GM10847 (cell line): ENCODE data around the gene HIVEP2.

ENCODE experiments used
- POLR2A ChIP-seq: IDR thresholded peaks from 2 replicates; pipeline ENCODE4 v1.6.1; 2011; ENCODE audit not compliant: insufficient read length; ENCODE audit errors: extremely low read depth

HIVEP2 gene

GRCh38 chr6:142763205-142763604, 181.8 kb downstream of the HIVEP2 start:
- no peak for TF ChIP-seq POLR2A

GRCh38 chr6:142761756-142762155, 183.2 kb downstream of the HIVEP2 start:
- TF ChIP-seq POLR2A: no peak

GRCh38 chr6:142760152-142760551, 184.8 kb downstream of the HIVEP2 start:
- TF ChIP-seq POLR2A: no peak

GRCh38 chr6:142758629-142759025, 186.3 kb downstream of the HIVEP2 start:
- TF ChIP-seq POLR2A: no peak

GRCh38 chr6:142757852-142758628, 186.9 kb downstream of the HIVEP2 start:
- no peak for TF ChIP-seq POLR2A

- no peak for TF ChIP-seq POLR2A
These were observed 188.8 kb downstream of the HIVEP2 start for GRCh38 chr6:142756215-142756630.

GRCh38 chr6:142753196-142753595, 191.8 kb downstream of the HIVEP2 start:
- no peak for TF ChIP-seq POLR2A

GRCh38 chr6:142752348-142752747, 192.6 kb downstream of the HIVEP2 start:
- no peak for TF ChIP-seq POLR2A

- TF ChIP-seq POLR2A: no peak
These were observed 193.5 kb downstream of the HIVEP2 start for GRCh38 chr6:142751452-142751851.

- TF ChIP-seq POLR2A: no peak
These were observed 194.0 kb downstream of the HIVEP2 start for GRCh38 chr6:142750998-142751397.

GRCh38 chr6:142749556-142749955, 195.4 kb downstream of the HIVEP2 start:
- TF ChIP-seq POLR2A: no peak

- TF ChIP-seq POLR2A: no peak
These were observed 198.5 kb downstream of the HIVEP2 start for GRCh38 chr6:142746524-142746923.

GRCh38 chr6:142744836-142745235, 200.1 kb downstream of the HIVEP2 start:
- TF ChIP-seq POLR2A: no peak

- no peak for TF ChIP-seq POLR2A
These were observed 204.5 kb downstream of the HIVEP2 start for GRCh38 chr6:142740449-142740848.

- TF ChIP-seq POLR2A: no peak
These were observed 206.2 kb downstream of the HIVEP2 start for GRCh38 chr6:142738731-142739130.

GRCh38 chr6:142738035-142738396, 207.0 kb downstream of the HIVEP2 start:
- TF ChIP-seq POLR2A: no peak

GRCh38 chr6:142737368-142738034, 207.5 kb downstream of the HIVEP2 start:
- no peak for TF ChIP-seq POLR2A
